Measurements from ENCODE around the gene PKN3.

The PKN3 gene

DNA sequence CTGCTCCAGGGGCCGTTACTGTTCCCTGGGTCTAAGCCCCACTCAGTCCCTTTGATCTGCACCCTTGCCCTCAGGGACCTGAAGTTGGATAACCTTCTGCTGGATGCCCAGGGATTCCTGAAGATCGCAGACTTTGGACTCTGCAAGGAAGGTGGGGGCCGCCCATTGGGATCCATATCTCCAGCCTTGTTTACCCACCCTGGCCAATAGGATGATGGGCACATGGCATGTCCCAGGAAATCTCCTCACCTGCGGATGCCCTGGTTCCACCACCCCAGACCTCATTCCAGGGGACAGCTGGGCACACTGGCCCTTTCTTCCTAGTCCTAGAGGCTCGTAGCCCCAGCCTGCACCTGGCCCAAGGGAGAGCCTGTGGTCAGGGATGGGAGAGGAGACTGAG is 16.2 kb downstream of the PKN3 start:
- DNase-seq: no peak

- DNase-seq: no peak
Observed at GRCh38 chr9:128719919-128720605, 17.8 kb downstream of the PKN3 start.

- DNase-seq: no peak
Observed at GRCh38 chr9:128720841-128721486, 18.7 kb downstream of the PKN3 start.

DNA sequence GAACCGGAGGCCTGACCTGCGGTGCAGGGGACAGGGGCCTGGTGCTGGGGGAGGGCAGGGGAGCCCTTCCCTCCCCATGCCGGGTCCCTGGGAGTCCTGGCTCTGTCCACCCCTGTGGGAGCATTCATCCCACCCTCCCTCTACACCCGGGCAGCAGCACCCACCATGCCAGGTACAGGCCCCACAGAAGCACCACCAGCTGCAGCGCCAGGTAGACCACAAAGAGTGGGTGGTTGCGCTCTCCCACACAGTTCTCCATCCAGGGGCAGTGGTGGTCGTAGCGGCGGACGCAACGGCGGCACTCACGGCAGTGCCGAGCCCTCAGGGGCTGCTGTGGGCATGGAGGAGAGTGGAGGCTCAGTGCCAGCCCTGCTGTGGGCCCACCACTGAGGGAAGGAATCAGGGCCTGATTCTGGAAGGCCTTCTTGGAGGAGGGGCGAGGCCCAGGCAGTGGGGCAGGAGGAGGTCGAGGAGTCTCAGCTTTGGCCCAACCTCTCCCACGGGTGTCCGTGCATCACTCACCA is 19.2 kb downstream of the PKN3 start:
- no peak for DNase-seq

GRCh38 chr9:128722380-128723351 is 20.4 kb downstream of the PKN3 start:
- no peak for DNase-seq

GRCh38 chr9:128723352-128723865 is 21.1 kb downstream of the PKN3 start:
- no peak for DNase-seq

GRCh38 chr9:128723866-128724743 is 21.8 kb downstream of the PKN3 start, which contains the start of gene ZDHHC12:
Gene ZDHHC12 (minus strand): TSS chr9:128724127. CDS start chr9:128724093, 34 bp downstream.
- peak; percentile 100 for DNase-seq

- peak; percentile 74 for DNase-seq
Observed at GRCh38 chr9:128724744-128725211, 22.5 kb downstream of the PKN3 start.

DNA sequence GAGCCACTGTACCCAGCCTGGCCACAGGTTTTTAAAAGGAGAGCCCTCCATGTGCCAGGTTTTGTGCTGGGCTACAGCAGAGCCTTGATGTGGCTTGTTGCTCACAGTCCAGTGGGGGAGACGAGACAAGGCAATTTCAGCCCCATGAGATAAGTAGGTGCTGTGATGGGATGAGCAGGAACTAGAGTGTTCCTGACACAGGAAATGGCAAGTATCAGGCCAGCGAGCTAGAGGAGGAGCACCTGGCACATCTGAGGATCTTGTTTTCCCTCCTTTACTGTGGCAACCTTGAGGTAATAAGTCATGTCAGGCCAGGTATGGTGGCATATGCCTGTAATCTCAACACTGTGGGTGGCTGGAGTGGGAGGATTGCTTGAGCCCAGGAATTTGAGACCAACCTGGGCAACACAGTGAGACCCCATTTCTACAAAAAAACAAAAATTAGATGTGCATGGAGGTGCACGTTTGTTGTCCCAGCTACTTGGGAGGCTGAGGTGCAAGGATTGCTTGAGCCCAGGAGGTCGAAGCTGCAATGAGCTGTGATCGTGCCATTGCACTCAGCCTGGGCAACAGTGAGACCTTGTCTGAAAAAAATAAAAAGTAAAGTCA is 25.4 kb downstream of the PKN3 start:
- DNase-seq: no peak

DNA sequence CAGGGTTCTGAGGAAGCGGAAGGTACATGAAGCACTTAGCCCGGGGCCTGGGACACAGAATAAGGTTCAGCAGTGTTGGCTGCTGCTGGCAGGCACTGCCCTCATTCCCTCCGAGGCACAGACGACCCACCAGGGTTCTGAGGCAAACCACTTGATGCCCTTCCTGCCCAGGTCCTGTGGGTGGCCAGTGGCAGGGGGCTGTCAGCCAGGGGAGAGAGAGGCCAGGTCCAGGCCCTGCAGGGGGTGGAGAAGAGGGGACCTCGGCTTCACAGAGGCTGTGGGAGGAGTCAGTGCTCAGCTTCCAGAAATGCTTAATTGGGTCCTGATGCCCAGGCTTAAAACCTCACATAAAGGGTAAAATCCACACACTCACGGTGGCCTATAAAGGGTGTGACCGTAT is 26.0 kb downstream of the PKN3 start:
- no peak for DNase-seq

- no peak for DNase-seq
Observed at GRCh38 chr9:128729302-128729701, 27.0 kb downstream of the PKN3 start.

DNA sequence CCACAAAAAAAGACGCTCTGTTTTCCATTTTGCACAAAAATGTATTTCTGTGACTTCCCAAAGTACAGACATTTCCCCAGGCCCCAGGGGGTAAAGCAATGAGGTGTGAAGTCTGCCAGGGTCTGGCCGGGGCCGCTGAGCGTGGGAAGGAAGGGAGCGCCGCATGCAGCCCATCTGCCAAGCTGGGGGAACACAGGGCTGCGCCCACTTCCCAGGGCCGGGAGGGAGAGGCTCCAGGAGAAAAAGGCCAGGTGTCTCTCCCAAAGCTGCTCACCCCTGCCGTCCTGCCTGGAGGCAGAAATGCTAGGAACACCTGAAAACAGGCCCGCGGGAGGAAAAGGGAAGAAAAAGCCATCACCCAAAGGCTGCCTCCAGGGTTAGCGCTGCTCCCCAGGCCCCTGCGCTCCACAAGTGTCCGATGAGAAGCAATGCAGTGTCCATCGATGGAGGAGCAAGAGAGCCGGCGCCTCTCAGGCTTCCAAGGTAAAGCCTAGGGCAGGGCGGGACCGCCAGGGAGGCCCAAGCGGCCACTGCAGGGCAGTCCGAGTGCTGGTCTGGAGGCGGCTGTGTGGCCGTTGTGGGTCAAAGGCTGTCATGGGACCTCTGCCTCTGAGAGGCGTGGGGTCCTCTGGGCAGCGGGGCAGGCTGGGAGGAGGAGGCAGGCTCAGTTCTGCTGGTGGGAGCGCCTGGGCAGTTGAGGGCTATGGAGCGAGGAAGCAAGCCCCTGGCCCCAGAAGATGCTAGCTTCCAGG is 27.6 kb downstream of the PKN3 start:
- DNase-seq: no peak

- no peak for DNase-seq
Observed at GRCh38 chr9:128731093-128731492, 28.8 kb downstream of the PKN3 start.

GRCh38 chr9:128731691-128732090 is 29.4 kb downstream of the PKN3 start:
- no peak for DNase-seq

DNA sequence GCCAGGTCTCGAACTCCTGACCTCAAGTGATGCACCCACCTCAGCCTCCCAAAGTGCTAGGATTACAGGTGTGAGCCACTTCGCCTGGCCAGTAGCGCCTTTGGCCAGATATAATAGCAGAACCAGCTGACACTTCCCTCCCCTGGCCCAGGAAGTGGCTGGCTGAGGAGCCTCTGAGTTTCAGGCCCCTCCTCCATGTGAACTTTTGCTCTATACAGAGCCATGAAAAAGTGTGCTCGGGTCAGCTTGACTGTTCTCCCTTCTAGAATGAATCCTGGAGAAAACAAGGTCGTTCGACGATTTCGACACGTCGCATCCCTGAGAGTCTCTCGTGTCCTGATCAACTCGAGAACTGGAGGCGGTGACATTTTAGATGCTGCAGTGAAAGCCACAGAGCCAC is 30.3 kb downstream of the PKN3 start:
- no peak for DNase-seq

DNA sequence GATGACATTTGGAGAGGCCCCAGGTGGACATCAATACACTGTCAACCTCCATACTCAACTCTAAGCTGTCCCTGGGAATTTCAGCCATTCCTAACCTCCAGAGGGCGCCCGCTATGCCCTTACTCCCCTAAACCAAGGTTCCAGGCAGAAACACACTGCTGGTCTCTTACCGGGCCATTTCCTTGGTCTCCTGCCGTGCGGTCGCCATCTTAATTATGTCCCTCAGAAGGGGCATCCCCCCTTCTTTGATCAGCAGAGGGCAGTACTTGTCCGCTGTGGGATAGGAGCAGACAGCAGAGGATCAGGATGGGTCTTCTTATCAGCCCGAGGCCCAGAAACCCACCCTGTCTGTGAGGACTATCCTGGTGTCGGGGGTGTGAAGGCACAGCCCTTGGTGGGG is 31.0 kb downstream of the PKN3 start:
- DNase-seq: peak; percentile 44

DNA sequence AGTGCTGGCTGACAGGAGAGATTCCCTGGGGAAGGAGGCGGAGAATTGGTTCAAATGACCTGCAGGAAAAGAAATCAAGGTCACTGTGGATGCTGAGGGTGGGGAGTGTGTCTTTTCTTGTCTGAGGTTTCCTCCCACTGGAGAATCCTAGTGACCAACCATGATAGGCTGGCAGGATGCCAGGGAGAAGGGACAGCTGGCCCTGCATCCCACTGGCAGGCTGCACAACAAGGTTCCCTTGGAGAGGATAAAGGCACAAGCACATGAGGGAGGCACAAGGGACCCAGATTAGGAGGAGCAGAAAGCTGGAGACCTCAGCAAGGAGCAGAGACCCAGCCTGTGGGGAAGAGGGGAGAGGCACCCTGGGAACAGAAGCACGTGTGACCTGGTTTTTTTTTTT is 33.1 kb downstream of the PKN3 start:
- no peak for DNase-seq

DNA sequence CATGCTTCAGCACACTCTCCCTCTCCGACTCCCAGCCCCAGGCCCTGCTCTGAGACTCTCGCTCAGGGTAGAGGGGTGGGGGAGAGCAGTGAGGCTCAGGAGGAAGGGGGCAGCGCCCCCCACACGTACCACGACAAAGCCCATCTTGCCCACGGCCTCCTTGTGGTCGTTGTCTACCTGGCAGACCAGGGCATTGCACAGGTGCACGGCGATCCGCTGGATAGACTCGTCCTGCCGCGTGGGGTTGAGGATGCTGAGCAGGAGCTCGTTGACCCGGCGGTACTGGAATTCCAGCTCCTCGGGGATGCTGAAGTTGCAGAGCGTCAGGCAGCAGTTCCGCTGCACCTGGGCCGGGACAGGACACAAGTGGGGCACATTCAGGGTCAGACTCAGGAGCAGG is 40.1 kb downstream of the PKN3 start:
- no peak for DNase-seq

- no peak for DNase-seq
Observed at GRCh38 chr9:128743421-128743820, 41.1 kb downstream of the PKN3 start.

DNA sequence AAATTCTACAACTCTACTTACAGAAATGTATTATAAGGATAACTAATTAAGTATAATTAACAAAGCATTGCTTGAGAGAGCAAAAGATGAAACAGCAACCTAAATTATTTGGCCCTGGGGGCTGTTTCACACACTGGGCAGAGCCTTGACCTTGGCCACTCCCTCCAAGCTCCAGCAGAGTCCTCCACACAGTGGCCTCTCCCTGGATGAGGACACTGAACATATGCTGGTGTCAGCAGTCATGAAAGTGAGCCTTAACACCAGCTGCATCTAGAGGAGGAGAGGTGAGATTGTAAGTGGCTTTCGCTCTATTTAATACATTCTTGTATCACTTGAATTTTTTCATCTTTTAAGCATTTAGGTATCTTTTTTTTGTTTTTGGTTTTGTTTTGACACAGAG is 44.9 kb downstream of the PKN3 start:
- no peak for DNase-seq

Data from stimulated activated CD4-positive, alpha-beta T cell treated with anti-CD3 and anti-CD28 coated beads, Interleukin-15, amount 100 ng/mL, for 24 hours (primary cell).